COR-L47 (cell line): Measurements from ENCODE around the gene SEPHS1.
"Not testable (repeated sequence)": the region's sequence is repeated elsewhere in the genome, so short reads cannot be mapped to it uniquely, and the experiment has no call there.

ENCODE experiments used
- DNase-seq: peaks from one replicate; lab custom pipeline; 2025; lab: John Stamatoyannopoulos, UW

Gene SEPHS1

DNA sequence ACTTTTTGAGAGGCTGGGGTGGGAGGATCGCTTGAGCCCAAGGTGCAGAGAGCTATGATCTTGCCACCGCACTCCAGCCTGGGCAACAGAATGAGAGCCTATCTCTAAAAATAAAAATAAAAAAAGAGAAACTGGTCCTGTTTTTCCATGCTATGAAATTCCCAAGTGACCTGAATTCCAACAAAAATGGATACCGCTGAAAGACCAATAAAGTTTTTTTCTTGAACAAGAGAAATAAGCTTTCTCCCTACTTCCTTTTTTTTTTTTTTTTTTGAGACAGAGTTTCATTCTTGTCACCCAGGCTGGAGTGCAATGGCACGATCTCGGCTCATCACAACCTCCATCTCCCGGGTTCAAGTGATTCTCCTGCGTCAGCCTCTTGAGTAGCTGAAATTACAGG, 12.5 kb upstream of the SEPHS1 start:
- no peak for DNase-seq

DNA sequence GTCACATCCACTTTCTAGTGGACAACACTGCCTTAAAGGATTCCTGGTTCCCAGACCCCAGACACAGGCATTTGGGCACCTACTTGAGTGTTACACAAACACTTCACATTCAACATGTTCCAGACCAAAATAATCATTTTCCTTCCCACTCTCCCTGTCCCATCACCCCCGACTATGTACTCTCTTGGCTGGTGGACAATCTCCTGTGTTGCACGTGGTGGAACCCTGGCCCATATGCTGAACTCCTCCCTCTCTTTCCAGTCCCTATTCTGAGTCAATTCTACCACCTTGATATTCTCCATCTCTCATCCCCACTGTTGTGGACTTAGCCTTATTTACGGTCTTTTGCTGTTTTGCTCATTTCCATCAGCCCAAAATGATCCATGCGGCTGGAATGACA, 8.3 kb upstream of the SEPHS1 start:
- no peak for DNase-seq

DNA sequence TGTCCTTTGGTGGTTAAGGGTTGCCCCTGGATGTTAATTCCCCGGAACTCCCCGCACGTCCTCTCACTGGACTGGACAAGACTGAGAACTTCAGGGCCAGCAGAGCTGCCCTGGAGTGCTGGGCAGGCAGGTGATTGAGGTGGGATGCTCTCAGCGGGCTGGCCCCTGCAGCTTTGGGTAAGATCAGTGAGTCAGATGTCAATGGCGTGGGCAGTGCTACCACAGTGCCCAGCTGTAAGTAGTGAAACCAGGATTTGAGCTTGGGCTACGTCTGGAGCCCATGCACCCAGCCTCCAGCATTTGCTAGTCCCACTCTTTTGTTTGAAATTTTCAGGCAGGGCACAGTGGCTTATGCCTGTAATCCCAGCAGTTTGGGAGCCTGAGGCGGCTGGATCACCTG, 6.7 kb upstream of the SEPHS1 start:
- DNase-seq = no peak

DNA sequence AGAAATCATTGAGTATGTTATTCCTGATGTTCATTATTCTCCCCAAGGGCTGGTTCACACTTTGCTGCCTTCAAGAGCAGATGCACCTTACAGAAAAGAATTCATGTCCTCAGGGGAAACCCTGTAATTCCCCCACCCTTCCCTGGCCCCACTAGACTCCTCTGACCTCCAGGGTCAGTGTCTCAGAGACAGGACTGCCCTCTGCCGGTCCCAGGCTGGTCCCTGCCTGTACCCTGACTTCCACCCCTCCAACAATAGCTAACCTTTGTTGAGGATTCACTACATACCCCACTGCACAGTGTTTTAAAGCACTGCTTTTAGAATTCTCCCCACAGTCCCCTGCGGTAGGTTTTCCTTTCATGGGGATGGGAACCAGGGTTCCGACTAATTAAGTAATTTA, 4.4 kb upstream of the SEPHS1 start:
- DNase-seq = no peak

DNA sequence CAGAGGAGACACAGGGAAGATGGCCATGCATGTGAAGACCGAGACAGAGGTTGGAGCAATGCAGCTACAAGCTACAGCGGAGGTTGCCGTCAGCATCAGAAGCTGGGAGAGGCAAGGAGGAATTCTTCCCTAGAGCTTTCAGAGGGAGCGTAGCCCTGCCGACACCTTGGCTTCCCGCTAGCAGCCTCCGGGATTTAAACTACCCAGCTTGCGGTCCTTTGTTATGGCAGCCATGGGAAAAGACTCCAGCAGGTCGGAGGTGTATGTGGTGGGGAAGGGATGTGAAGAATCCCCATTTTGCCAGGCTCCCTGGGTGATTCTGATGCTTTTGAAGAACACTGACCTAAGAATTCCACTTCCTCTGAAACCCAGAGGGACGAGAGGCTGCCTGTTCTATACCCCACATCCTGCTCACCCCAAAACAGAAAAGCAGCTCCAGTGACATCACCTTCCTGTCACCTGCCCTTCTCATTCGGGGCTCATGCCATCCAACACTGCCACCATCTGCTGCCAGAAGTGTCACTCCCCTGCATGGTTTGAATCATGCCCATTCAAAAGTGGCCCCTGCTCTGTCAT, 3.3 kb upstream of the SEPHS1 start:
- no peak for DNase-seq

DNA sequence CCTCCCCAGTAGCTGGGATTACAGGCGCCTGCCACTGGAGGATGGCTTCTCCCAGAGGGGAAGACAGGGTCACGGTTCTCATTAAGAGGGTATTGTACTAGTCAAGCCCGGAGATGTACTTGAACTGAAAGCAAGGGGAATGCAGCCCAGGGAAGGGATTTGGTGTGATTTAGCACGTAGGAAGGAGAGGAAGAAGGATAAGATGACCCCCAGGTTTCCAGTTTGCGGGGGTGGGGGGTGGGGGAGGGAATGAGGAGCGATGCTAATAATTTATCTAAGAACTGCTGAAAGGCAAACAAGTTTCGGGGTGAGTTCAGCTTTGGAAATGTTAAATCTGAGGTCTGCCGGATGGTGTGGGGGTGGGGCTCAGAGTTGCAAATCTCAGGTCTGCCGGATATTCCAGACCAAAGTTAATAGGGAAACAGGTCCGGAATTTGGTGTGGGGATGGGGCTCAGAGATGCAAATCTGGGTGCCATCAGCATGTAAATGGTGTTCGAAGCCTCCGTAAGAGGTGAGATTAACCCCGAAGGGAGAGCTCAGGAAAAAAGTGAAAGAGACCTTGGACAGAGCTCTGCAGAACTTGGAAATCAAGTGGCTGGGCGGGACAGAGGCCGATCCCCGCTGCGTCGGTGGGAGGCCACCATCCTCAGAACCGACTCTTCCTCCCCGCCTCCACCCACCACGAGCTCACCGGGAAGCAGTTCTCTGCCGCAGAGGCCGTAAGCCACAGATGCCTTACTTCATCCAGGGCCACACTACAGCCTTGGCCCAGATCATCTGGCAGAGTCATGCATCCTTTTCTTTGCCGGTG, 1.6 kb upstream of the SEPHS1 start:
- DNase-seq = no peak

DNA sequence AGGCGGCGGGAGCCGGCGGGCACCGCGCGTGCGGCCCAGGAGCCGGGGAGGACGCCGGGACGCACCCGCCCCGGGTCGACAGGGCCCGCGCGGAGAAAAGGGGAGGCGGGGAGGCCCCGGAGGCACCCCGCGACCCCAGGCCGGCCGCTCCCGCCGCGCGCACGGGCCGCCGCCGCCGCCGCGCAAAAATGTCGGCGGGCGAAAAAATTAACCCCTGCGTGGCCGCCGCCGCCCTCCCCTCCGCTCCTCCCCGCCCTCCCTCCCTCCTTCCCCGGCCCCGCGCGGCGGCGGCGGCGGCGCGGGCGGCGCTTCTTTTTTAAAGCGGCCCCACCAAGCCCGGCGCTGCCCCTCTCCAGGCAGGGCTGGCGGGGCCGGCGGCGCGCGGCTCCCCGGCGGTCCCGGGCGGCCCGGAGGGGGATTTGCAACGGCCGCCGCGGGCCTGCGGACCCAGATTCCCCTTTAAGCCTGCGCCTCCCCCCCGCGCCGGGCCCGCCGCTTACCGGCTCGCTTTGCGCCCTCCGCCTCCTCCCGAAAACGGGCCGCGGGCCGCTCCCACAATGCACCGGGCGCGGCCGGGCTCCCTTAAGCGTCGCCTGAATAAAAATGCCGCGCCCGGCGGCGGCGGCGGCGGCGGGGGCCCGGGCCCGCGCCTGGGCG, 465 bp downstream of the SEPHS1 start:
- peak; percentile 68 for DNase-seq

DNA sequence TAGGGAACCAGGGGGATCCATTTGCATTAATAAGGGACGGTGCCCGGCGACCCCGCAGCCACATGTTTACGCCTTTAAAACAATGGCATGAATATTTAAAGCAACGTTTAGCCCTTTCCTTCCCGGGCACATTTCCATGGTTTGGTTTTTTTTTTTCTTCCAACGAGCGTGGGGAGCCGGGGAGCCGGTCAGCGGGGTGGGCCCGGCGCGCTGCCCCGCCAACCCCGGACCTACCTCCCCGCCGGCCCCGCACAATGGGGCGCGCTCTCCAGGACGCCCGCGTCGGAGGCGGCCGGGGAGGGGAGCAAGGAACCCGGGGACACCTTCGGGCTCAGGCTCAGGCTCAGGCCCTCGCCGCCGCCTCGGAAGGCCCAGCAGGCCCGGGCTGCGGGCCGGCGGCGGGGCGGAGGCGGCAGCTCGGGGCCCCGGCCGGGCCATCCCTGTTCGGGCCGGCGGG, 1.0 kb downstream of the SEPHS1 start:
- no peak for DNase-seq

DNA sequence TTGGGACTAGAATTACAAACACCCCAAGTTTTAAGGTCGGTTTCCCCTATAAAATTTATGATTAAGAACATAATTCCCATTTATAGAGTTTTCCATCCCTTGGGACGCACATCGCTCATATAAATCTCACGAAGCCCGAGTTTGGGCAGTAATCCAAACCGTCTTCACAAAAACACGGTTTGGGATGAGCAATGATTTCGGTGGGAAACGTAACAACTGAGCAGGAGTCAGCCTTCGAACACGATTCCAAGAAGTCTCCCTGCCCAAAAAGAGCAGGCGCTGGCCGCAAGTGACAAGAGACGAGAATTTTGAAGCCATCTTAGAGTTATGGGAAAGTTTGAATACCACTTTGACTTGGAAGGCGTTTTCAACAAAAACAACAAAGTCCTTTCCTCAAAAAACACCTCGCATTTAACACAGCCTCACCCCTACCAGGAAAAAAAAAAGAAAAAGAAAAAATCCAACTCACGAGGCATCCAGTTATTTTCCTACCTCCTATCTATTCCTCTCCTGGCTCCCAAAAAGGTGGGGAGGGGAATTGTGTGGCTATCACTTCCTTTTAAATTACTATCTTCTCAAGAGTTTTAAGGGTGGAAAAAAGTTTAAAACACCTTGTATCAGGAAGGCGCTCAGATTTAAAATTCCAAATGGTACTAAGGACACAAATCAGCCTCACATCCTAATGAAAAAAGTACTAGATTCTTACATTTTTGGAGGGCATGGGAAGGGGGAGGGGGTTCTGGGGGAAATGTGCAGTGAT, 1.6 kb downstream of the SEPHS1 start:
- DNase-seq = no peak

DNA sequence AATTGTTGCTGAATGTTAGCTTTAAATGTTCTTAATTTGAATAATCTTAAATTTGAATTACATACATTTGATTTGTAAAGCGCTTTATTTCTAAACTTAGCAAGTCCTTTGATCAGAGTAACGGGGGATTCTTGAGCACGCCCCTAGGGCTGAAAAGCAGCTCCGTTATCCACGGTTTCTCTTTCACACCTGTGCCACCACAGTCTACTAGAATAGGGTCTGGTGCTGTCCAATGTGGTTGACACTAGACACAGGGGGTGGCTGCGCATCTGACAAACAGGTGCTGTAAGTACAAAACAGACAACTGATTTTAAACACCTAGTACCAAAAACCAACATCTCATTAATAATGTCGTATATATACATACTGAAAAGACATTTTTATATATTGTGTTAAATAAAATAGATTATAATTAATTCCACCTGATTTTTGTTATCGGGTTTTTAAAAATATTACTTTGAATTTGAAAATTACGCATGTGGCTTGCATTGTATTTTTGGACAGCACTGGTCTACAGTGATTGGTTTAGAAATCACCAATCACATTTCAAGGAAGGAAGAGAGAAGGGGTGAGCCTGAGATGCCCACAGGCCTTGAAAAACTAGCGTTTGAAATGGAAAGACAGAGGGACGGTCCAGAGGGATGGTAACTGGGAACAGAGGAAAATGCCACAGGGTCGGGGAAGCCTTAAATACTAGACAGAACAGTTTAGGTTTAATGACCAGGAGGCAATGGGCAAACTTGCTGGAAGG, 7.3 kb downstream of the SEPHS1 start:
- no peak for DNase-seq

DNA sequence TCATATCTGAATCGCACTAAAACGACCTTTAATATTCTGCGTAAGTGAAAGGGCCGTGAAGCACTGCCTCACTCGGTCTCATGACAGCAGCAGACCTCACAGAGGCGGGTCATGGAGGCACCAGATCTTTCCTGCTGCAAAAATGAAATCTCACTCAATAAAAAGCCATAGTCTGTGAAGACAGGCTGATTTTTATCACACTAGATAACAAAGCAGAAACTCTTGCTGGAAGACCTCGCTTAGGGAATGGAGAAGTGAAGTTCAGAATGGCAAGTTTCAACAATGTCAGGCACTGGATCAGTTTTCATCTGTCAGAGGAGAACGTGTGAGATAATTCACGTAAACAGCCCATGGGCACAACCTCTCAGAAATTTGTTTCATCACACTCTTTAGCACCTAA, 8.0 kb downstream of the SEPHS1 start:
- no peak for DNase-seq

DNA sequence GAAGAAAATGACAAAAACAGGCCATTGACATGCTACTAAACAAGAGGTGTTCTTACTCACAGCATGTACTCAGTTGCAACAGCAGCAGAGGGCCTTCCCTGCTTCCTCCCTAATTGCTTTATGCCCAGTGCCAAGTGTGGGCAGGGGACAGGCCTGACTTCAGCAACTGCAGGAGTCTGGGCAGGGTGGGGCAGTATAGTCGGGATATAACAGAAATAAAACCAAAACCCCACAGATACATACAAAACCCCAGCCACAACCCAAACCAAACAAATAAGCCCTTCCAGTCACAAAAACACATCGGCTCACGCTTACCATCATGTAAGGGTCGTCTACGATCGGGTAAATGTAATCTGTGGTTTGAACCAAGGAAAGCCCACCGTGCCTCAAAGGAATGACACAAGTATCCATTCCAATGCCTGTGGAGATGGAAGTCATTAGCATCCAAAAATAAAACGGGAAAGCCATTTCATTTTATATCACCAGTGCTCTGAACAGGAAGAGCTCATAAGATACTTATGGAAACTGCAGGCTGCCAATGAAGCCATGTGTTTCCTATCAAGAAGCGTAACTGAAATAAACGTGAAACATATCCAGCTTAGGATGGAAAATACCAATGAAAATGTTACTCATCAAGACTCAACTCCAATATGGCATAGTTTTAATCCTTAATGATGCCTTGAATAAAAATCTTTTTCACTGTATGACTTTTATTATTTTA, 9.5 kb downstream of the SEPHS1 start:
- no peak for DNase-seq

DNA sequence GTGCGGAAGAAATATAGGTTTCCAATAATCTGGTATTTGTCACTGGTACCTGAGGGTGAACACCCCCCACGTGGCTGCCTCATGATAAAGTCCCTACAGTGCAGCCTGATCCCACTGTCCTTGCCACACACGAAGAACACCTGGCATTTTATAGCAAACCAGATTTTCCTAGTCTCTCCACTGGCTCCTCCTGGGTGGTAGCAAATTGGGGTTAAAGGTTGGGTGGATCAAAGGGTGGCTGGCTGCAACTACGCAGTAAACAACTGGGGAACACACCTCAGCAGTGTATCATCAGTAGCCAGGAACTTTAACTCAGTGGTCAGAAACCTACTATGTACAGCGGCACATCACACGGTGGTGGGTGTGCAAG, 10.3 kb downstream of the SEPHS1 start:
- no peak for DNase-seq

DNA sequence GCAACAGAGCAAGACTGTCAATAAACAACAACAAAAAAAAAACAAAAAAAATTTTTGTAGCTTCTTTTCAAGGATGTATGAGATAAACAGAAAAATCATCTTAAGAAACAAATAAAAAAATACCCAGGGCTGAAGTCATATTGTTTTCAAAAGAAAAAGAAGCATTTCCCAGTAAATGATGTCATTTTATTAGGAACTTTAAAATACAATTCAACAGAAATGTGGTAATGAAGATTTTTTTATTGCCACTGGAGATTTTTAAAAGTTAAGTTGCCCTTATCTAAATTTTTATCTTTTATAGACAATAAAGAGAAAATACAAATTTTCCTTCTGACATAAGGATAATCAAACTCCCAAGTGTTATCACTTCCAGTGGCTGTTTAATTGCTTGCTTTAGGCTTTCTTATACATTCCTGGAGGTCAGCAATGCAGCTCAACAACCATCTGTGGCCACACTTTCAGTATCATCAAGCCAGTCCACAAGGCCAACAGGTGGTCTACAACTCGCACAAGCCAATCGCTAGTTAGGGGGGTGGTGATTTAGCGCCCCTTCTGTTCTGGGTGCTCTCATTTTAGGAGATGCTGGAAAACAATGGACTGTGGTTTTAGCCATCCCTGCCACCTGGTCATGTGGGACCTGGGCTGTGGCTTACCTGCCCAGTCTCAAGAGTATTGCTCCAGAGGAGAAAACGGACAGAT, 10.8 kb downstream of the SEPHS1 start:
- no peak for DNase-seq

DNA sequence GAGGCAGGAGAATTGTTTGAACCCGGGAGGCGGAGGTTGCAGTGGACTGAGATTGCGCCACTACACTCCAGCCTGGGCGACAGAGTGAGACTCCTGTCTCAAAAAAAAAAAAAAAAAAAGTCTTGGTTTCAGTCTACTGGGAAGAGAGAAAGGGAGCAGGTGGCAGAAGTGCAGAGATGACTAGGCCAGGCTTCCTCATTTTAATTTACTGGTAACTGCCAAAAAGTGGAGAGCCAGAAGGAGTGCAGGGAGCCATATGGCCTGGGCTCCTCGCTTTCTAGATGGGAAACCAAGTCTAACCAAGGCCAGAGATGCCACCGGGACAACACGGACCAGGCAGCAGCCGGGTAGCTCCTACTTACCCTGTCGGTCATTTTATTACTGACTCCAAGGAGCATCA, 12.2 kb downstream of the SEPHS1 start:
- DNase-seq = no peak

DNA sequence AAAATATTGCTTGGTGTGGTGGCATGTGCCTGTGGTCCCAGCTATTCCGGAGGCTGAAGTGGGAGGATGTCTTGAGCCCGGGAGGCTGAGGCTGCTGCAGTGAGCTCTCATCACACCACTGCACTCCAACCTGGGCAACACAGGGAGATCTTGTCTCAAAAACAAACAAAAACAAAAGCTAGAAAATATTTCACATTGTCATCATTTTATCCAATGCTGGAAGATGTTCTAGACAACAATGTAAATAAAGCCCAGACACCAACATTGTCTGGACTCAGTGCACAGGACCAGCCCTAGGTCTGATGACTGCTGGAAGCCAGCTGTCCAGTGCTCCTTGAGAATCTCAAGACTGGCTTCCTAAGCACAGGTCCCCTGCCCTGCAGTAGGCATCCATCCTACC, 13.5 kb downstream of the SEPHS1 start:
- no peak for DNase-seq

DNA sequence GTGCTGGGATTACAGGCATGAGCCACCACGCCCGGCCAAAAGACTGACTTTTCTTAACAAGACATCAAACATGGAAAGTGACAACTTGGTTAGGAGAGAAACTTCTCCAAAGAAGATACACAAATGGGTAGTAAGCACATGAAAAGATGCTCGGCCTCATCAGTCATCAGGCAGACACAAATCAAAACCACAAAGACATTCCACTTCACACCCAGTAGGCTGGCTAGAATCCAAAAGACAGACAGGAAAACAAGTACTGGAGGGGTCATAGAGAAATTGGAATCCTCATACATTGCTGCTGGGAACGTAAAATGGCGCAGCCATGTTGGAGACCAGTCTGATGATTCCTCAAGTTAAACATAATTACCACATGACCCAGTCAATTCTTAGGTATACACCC, 16.4 kb downstream of the SEPHS1 start:
- DNase-seq = no peak

DNA sequence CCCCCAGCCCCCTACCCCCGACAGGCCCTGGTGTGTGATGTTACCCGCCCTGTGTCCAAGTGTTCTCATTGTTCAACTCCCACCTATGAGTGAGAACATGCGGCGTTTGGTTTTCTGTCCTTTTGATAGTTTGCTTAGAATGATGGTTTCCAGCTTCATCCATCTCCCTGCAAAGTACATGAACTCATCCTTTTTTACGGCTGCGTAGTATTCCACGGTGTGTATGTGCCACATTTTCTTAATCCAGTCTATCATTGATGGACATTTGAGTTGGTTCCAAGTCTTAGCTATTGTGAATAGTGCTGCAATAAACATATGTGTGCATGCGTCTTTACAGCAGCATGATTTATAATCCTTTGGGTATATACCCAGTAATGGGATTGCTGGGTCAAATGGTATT, 17.1 kb downstream of the SEPHS1 start:
- DNase-seq = not testable (repeated sequence)

DNA sequence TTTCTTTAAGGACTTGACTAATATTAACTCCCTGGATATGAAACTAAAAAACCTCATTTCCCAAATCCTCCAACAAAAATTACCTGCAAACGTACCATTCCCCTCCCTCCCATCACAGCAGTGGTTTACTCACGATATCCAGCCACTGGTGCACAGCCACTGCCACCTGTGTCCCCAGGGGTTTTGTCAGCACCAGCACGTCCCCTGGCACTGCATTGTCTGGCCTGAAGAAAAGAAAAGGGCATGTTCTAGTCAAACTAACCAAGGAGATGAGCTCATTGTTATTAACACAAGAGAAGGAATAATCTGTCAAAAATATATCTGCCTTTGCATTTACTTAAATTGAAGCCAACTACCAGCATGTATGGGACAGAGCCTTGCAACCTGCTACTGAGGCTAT, 18.5 kb downstream of the SEPHS1 start:
- DNase-seq = no peak

DNA sequence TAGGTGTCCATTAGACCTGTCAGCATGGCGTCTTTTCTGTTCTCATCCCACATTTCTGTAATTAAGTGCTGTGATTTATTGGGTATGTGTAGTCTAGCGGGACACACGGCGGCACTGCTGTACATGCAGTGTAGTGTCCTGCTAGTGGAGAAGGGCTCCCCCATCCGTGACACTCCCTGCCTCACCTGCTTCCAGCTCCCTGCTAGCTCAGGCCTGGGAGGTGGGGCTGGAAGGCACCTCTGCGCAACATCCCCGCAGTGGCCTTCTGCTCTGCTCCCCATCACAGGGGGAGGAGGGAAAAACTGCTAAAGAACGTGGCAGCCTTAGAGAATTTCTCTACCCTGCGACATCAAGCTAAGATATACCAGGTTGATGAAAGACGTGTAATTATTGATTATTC, 19.5 kb downstream of the SEPHS1 start:
- no peak for DNase-seq

DNA sequence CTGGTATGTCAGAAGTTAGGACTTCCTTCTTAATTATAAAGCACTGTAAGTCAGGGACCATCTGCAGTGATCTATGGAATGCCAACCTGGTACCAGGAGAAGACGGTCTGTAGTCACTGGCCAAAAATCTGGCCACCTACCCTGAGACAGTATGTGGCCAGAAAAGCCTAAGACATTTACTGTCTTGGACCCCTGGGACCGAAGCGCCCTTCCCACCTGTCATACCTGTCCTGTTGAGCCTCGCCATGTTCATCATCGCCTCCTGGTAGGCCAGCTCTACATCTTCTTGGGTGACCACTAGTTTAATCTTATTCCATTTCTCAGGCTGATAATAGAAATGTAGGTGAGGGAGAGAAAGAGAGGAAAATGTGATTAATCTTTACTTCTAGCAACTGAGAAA, 20.0 kb downstream of the SEPHS1 start:
- DNase-seq = no peak
